Gastroesophageal sphincter (tissue), 3 donors: ENCODE results near the gene ARGLU1.

Experiments used
- CTCF ChIP-seq, 4 experiments: fragments of 200-600 bp in 2 of 4; fragments of 450-650 bp in 2 of 4; sonication (generic) in 1 of 4; IDR thresholded peaks; one replicate each; pipeline ENCODE4 v1.5.1; 2017 to 2019; ENCODE audit warnings: antibody characterized with exemption in 4 of 4, mild to moderate bottlenecking in 2 of 4, moderate library complexity in 2 of 4
- EP300 ChIP-seq: sonication (generic); formaldehyde crosslinking; IDR thresholded peaks from one replicate; pipeline ENCODE4 v1.6.1; 2017; ENCODE audit warnings: antibody characterized with exemption, mild to moderate bottlenecking

- TF ChIP-seq CTCF (IDR thresholded peaks at IDR 0.05) (no peak), EP300 (no peak)
Measured at GRCh38 chr13:106575896-106576295, 8.0 kb upstream of the ARGLU1 start.
